Measurements from ENCODE around the gene PXDC1.

Gene PXDC1

GRCh38 chr6:3751077-3751729 is at the start of gene PXDC1:
Gene PXDC1 (minus strand): TSS chr6:3751713. CDS start chr6:3751531, 182 bp downstream.
- TF ChIP-seq JUND (IDR thresholded peaks at IDR 0.05; ENCODE audit: low read depth), result no peak
- in situ Hi-C loops (cut with HindIII; ENCODE audit: low pct_unique_long_range_greater_than_20kb, low sequenced_read_pairs), result no loop called here
- peak in 1 of 2 experiments; percentile 16 for DNase-seq (ENCODE audit: low read depth in 1 of 2, low spot score in 1 of 2)

- in situ Hi-C loops (cut with HindIII; ENCODE audit: low pct_unique_long_range_greater_than_20kb, low sequenced_read_pairs), result no loop called here
- no peak for DNase-seq (ENCODE audit: low read depth in 1 of 2, low spot score in 1 of 2)
- TF ChIP-seq JUND (IDR thresholded peaks at IDR 0.05; ENCODE audit: low read depth), result no peak
These were observed 49.5 kb upstream of the PXDC1 start for GRCh38 chr6:3800850-3801591.

- DNase-seq (ENCODE audit: low read depth in 1 of 2, low spot score in 1 of 2), result no peak
- no peak for TF ChIP-seq JUND (IDR thresholded peaks at IDR 0.05; ENCODE audit: low read depth)
- in situ Hi-C loops (cut with HindIII; ENCODE audit: low pct_unique_long_range_greater_than_20kb, low sequenced_read_pairs), result no loop called here
These were observed 48.2 kb upstream of the PXDC1 start for GRCh38 chr6:3799719-3800118.

- in situ Hi-C loops (cut with HindIII; ENCODE audit: low pct_unique_long_range_greater_than_20kb, low sequenced_read_pairs), result no loop called here
- no peak for TF ChIP-seq JUND (IDR thresholded peaks at IDR 0.05; ENCODE audit: low read depth)
- no peak for DNase-seq (ENCODE audit: low read depth in 1 of 2, low spot score in 1 of 2)
These were observed 46.8 kb upstream of the PXDC1 start for GRCh38 chr6:3798055-3798919.

GRCh38 chr6:3797231-3798054 is 45.9 kb upstream of the PXDC1 start:
- no peak for TF ChIP-seq JUND (IDR thresholded peaks at IDR 0.05; ENCODE audit: low read depth)
- DNase-seq (ENCODE audit: low read depth in 1 of 2, low spot score in 1 of 2), result no peak
- in situ Hi-C loops (cut with HindIII; ENCODE audit: low pct_unique_long_range_greater_than_20kb, low sequenced_read_pairs), result no loop called here

- in situ Hi-C loops (cut with HindIII; ENCODE audit: low pct_unique_long_range_greater_than_20kb, low sequenced_read_pairs), result no loop called here
- no peak for TF ChIP-seq JUND (IDR thresholded peaks at IDR 0.05; ENCODE audit: low read depth)
- DNase-seq (ENCODE audit: low read depth in 1 of 2, low spot score in 1 of 2), result no peak
These were observed 45.2 kb upstream of the PXDC1 start for GRCh38 chr6:3796719-3797041.

- DNase-seq (ENCODE audit: low read depth in 1 of 2, low spot score in 1 of 2), result no peak
- TF ChIP-seq JUND (IDR thresholded peaks at IDR 0.05; ENCODE audit: low read depth), result no peak
- in situ Hi-C loops (cut with HindIII; ENCODE audit: low pct_unique_long_range_greater_than_20kb, low sequenced_read_pairs), result no loop called here
These were observed 44.6 kb upstream of the PXDC1 start for GRCh38 chr6:3795836-3796718.

GRCh38 chr6:3794092-3794491 is 42.6 kb upstream of the PXDC1 start:
- in situ Hi-C loops (cut with HindIII; ENCODE audit: low pct_unique_long_range_greater_than_20kb, low sequenced_read_pairs), result no loop called here
- TF ChIP-seq JUND (IDR thresholded peaks at IDR 0.05; ENCODE audit: low read depth), result no peak
- DNase-seq (ENCODE audit: low read depth in 1 of 2, low spot score in 1 of 2), result no peak

GRCh38 chr6:3793545-3793944 is 42.0 kb upstream of the PXDC1 start:
- no peak for DNase-seq (ENCODE audit: low read depth in 1 of 2, low spot score in 1 of 2)
- in situ Hi-C loops (cut with HindIII; ENCODE audit: low pct_unique_long_range_greater_than_20kb, low sequenced_read_pairs), result no loop called here
- no peak for TF ChIP-seq JUND (IDR thresholded peaks at IDR 0.05; ENCODE audit: low read depth)

GRCh38 chr6:3791526-3792203 is 40.2 kb upstream of the PXDC1 start:
- in situ Hi-C loops (cut with HindIII; ENCODE audit: low pct_unique_long_range_greater_than_20kb, low sequenced_read_pairs), result no loop called here
- no peak for TF ChIP-seq JUND (IDR thresholded peaks at IDR 0.05; ENCODE audit: low read depth)
- no peak for DNase-seq (ENCODE audit: low read depth in 1 of 2, low spot score in 1 of 2)
